Type B pancreatic cell (in vitro differentiated cells): ENCODE results near the gene ACTR3C. TPM values are rescaled to one million over a fixed set of nuclear protein-coding genes. Genes with fewer than 3 reads are reported as not detected.

Experiments used
- DNase-seq: peaks from one replicate; pipeline ENCODE4 v3.0.0; 2021; ENCODE audit warnings: mixed read lengths; ENCODE audit not compliant: unreplicated experiment; ENCODE audit errors: extremely low spot score
- H3K27ac Mint-ChIP-seq: 2 replicates; pipeline ENCODE4 v1.8.0; 2021; ENCODE audit warnings: mild to moderate bottlenecking, mixed read lengths
- H3K27me3 Mint-ChIP-seq: 2 replicates; pipeline ENCODE4 v1.8.0; 2021; ENCODE audit warnings: mixed read lengths
- H3K36me3 Mint-ChIP-seq: 2 replicates; pipeline ENCODE4 v1.8.0; 2021; ENCODE audit warnings: mixed read lengths
- H3K4me1 Mint-ChIP-seq: one replicate; pipeline ENCODE4 v1.8.0; 2021; ENCODE audit warnings: mixed read lengths; ENCODE audit not compliant: unreplicated experiment
- H3K4me3 Mint-ChIP-seq: 2 replicates; pipeline ENCODE4 v1.8.0; 2021; ENCODE audit warnings: mild to moderate bottlenecking, mixed read lengths
- H3K9me3 Mint-ChIP-seq: 2 replicates; pipeline ENCODE4 v1.8.0; 2021; ENCODE audit warnings: mixed read lengths
- total RNA-seq: library from RNA; stranded (reverse); gene quantifications from 2 replicates; pipeline ENCODE4 v1.2.1, GENCODE V29; 2021; ENCODE audit warnings: low replicate concordance
- TF ChIP-seq, protein P1 (sequence below): fragments of 200-600 bp; sonication (generic); conservative IDR thresholded peaks from 2 replicates; pipeline ENCODE4 v1.5.0; 2021; ENCODE audit warnings: antibody characterized with exemption, mild to moderate bottlenecking

The ACTR3C gene
- total RNA-seq, 1 donor from 2014 or later: 4.8 TPM

DNA sequence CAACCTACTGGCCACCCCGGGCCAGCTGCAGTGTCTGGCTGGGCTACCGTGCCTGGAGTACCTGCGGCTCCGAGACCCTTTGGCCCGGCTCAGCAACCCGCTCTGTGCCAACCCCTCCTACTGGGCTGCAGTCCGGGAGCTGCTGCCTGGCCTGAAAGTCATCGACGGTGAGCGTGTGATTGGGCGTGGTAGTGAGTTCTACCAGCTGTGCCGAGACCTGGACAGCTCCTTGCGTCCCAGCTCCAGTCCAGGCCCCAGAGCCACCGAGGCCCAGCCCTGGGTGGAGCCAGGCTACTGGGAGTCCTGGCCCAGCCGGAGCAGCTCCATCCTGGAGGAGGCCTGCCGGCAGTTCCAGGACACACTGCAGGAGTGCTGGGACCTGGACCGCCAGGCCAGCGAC is 13.8 kb upstream of the ACTR3C start:
- no peak overlapping the region for H3K4me3 Mint-ChIP-seq
- TF ChIP-seq, protein P1, sequence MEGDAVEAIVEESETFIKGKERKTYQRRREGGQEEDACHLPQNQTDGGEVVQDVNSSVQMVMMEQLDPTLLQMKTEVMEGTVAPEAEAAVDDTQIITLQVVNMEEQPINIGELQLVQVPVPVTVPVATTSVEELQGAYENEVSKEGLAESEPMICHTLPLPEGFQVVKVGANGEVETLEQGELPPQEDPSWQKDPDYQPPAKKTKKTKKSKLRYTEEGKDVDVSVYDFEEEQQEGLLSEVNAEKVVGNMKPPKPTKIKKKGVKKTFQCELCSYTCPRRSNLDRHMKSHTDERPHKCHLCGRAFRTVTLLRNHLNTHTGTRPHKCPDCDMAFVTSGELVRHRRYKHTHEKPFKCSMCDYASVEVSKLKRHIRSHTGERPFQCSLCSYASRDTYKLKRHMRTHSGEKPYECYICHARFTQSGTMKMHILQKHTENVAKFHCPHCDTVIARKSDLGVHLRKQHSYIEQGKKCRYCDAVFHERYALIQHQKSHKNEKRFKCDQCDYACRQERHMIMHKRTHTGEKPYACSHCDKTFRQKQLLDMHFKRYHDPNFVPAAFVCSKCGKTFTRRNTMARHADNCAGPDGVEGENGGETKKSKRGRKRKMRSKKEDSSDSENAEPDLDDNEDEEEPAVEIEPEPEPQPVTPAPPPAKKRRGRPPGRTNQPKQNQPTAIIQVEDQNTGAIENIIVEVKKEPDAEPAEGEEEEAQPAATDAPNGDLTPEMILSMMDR: no peak
- DNase-seq: no peak
- peaks cover 7% of the 10 kb centered on the region for H3K27me3 Mint-ChIP-seq
- no peaks in the 10 kb centered on the region for H3K36me3 Mint-ChIP-seq
- H3K27ac Mint-ChIP-seq: no peak overlapping the region
- no peaks in the 10 kb centered on the region for H3K9me3 Mint-ChIP-seq
- H3K4me1 Mint-ChIP-seq: peaks cover 33% of the 10 kb centered on the region

DNA sequence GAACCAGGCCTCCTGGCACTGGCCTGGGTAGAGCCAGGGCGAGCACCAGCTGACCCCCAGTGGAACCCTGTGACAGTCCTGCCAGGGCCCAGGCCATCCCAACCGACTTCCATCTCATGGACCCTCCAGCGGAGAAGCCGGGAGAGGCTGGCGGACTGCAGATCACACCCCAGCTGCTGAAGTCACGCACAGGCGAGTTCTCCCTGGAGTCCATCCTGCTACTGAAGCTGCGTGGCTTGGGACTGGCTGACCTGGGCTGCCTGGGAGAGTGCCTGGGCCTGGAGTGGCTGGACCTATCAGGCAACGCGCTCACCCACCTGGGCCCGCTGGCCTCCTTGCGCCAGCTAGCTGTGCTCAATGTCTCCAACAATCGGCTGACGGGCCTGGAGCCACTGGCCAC is 13.4 kb upstream of the ACTR3C start:
- TF ChIP-seq, protein P1: no peak
- DNase-seq: no peak
- peaks cover 29% of the 10 kb centered on the region for H3K4me1 Mint-ChIP-seq
- H3K27ac Mint-ChIP-seq: no peak overlapping the region
- no peaks in the 10 kb centered on the region for H3K36me3 Mint-ChIP-seq
- H3K4me3 Mint-ChIP-seq: no peak overlapping the region
- no peaks in the 10 kb centered on the region for H3K9me3 Mint-ChIP-seq
- H3K27me3 Mint-ChIP-seq: peaks cover 2% of the 10 kb centered on the region

DNA sequence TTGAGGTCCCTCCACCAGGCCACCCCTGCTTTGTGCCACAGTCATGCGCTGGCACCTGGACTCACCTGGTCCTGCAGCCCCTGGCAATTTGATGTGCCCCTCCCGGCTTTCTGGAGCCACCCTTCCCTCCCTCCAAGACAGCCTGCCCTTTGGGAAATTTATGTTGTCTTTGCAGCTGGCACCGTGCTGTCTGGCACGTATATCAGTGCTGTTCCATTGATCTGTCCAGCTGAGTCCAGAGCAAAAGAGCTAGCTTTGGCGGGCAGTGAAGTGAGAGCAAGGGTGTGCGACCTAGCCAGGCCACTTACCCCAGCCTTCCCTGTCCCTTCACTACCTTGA is 12.4 kb upstream of the ACTR3C start:
- Mint-ChIP-seq H3K36me3 (no peaks in the 10 kb centered on the region), H3K27me3 (no peaks in the 10 kb centered on the region), H3K4me3 (no peak overlapping the region), H3K27ac (no peak overlapping the region), H3K9me3 (no peaks in the 10 kb centered on the region), H3K4me1 (peaks cover 25% of the 10 kb centered on the region)
- DNase-seq: no peak
- TF ChIP-seq, protein P1: no peak

DNA sequence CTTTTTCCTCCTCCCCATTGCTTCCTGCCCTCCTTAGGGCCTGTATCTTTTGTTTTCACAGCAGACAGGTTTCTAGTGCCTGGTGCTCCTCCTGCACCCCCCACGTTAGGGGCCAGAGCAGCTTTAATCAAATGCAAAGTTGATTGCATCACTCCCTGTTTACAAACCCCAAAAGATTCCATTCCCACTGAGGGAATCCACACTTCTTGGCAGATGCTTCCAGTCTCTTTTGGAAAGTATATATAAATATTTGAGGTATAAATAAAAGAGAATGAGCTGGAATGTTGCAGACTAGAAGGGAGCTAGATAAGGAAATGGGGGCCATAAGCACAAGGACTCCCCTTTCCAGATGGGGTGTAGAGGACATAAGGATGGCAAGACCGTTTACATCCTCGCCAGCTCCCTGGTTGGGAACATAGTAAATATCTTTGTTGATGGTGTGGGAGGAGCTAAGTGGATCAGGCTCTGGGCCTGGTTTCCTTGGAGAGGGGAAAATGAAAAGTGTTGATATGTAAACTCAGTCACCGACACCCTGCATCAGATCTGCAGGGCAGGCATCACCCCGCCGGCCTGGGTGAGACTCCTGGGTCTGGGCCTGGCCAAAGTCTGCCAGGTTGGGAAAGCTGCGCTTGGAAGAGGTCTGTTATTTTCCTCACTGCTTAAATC is 11.9 kb upstream of the ACTR3C start:
- Mint-ChIP-seq H3K36me3 (no peaks in the 10 kb centered on the region), H3K4me3 (no peak overlapping the region), H3K27me3 (no peaks in the 10 kb centered on the region), H3K27ac (no peak overlapping the region), H3K9me3 (no peaks in the 10 kb centered on the region), H3K4me1 (peaks cover 25% of the 10 kb centered on the region)
- DNase-seq: no peak
- TF ChIP-seq, protein P1: no peak

DNA sequence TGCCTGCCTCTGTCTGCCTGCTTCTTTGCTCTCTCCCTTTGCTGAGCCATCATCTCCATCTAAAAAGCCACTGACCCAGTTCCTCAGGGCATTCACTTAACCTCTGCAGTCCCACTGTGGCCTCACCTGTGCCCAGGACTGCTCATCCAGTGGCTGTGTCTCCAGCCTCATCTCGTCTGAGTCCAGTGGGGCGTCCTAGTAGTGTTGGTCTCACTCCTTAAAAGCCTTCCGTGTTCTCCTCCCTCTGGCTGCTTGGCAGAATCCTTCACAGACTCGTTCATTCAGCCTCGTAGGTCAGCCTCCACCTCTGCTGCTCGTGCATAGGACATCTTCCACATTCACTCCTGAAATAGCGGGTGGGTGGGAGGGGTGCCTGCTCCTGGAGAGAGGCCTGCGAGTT is 10.8 kb upstream of the ACTR3C start:
- H3K27ac Mint-ChIP-seq: no peak overlapping the region
- no peaks in the 10 kb centered on the region for H3K9me3 Mint-ChIP-seq
- no peaks in the 10 kb centered on the region for H3K27me3 Mint-ChIP-seq
- peaks cover under 1% of the 10 kb centered on the region for H3K36me3 Mint-ChIP-seq
- peaks cover 18% of the 10 kb centered on the region for H3K4me1 Mint-ChIP-seq
- no peak overlapping the region for H3K4me3 Mint-ChIP-seq
- DNase-seq: no peak
- TF ChIP-seq, protein P1: no peak

DNA sequence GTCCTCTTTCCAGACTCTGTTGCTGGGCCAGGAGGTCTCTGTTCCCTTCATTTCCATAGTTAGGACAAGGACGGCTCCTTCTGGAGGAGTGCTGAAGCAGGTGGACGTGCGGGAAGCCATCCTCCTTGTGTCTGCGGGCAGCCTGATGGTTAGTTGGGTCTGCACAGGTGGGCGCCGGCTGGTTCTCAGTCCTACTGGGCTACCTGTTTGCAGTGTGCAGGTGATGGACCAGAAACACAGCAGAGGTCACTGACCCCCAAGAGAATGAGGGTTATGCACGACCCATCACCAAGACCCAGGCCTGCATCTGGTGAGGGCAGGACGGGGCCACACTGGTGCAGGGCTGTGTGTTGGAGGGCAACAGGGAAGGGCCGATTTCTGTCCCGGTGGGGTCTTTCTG is 10.3 kb upstream of the ACTR3C start:
- H3K9me3 Mint-ChIP-seq: no peaks in the 10 kb centered on the region
- H3K27me3 Mint-ChIP-seq: no peaks in the 10 kb centered on the region
- no peak for DNase-seq
- TF ChIP-seq, protein P1: no peak
- H3K27ac Mint-ChIP-seq: no peak overlapping the region
- peaks cover 14% of the 10 kb centered on the region for H3K4me1 Mint-ChIP-seq
- H3K36me3 Mint-ChIP-seq: peaks cover 3% of the 10 kb centered on the region
- H3K4me3 Mint-ChIP-seq: no peak overlapping the region
